Measurements from ENCODE around the gene NLGN4X.

Gene NLGN4X

GRCh38 chrX:6002056-6002455 is 226.6 kb downstream of the NLGN4X start:
- TF ChIP-seq, protein P1, sequence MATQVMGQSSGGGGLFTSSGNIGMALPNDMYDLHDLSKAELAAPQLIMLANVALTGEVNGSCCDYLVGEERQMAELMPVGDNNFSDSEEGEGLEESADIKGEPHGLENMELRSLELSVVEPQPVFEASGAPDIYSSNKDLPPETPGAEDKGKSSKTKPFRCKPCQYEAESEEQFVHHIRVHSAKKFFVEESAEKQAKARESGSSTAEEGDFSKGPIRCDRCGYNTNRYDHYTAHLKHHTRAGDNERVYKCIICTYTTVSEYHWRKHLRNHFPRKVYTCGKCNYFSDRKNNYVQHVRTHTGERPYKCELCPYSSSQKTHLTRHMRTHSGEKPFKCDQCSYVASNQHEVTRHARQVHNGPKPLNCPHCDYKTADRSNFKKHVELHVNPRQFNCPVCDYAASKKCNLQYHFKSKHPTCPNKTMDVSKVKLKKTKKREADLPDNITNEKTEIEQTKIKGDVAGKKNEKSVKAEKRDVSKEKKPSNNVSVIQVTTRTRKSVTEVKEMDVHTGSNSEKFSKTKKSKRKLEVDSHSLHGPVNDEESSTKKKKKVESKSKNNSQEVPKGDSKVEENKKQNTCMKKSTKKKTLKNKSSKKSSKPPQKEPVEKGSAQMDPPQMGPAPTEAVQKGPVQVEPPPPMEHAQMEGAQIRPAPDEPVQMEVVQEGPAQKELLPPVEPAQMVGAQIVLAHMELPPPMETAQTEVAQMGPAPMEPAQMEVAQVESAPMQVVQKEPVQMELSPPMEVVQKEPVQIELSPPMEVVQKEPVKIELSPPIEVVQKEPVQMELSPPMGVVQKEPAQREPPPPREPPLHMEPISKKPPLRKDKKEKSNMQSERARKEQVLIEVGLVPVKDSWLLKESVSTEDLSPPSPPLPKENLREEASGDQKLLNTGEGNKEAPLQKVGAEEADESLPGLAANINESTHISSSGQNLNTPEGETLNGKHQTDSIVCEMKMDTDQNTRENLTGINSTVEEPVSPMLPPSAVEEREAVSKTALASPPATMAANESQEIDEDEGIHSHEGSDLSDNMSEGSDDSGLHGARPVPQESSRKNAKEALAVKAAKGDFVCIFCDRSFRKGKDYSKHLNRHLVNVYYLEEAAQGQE (IDR thresholded peaks at IDR 0.05; ENCODE audit: insufficient replicate concordance, low read depth), result no peak
- TF ChIP-seq GABPA (IDR thresholded peaks at IDR 0.05; ENCODE audit: low read depth) (no peak), POLR2AphosphoS5 (IDR thresholded peaks at IDR 0.05; ENCODE audit: low read depth) (no peak), SPI1 (IDR thresholded peaks at IDR 0.05; ENCODE audit: borderline replicate concordance, low read depth) (no peak)
- TF ChIP-seq, protein P2, sequence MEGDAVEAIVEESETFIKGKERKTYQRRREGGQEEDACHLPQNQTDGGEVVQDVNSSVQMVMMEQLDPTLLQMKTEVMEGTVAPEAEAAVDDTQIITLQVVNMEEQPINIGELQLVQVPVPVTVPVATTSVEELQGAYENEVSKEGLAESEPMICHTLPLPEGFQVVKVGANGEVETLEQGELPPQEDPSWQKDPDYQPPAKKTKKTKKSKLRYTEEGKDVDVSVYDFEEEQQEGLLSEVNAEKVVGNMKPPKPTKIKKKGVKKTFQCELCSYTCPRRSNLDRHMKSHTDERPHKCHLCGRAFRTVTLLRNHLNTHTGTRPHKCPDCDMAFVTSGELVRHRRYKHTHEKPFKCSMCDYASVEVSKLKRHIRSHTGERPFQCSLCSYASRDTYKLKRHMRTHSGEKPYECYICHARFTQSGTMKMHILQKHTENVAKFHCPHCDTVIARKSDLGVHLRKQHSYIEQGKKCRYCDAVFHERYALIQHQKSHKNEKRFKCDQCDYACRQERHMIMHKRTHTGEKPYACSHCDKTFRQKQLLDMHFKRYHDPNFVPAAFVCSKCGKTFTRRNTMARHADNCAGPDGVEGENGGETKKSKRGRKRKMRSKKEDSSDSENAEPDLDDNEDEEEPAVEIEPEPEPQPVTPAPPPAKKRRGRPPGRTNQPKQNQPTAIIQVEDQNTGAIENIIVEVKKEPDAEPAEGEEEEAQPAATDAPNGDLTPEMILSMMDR (IDR thresholded peaks at IDR 0.05; ENCODE audit: insufficient read depth, low read length), result no peak
- no peak for DNase-seq (ENCODE audit: low read depth in 1 of 2, low spot score in 1 of 2)
- Histone ChIP-seq H3K4me3 (replicated peaks; ENCODE audit: insufficient read depth, low read length) (no peak overlapping the region), H3K27ac (replicated peaks) (no peak overlapping the region), H3K27me3 (ENCODE audit: insufficient read depth, poor library complexity, severe bottlenecking) (no peaks in the 10 kb centered on the region)

- H3K27ac ChIP-seq (replicated peaks), result no peak overlapping the region
- H3K27me3 ChIP-seq (ENCODE audit: insufficient read depth, poor library complexity, severe bottlenecking), result no peaks in the 10 kb centered on the region
- TF ChIP-seq, protein P1 (IDR thresholded peaks at IDR 0.05; ENCODE audit: insufficient replicate concordance, low read depth), result no peak
- TF ChIP-seq GABPA (IDR thresholded peaks at IDR 0.05; ENCODE audit: low read depth), result no peak
- TF ChIP-seq SPI1 (IDR thresholded peaks at IDR 0.05; ENCODE audit: borderline replicate concordance, low read depth), result no peak
- no peak for TF ChIP-seq POLR2AphosphoS5 (IDR thresholded peaks at IDR 0.05; ENCODE audit: low read depth)
- no peak overlapping the region for H3K4me3 ChIP-seq (replicated peaks; ENCODE audit: insufficient read depth, low read length)
- no peak for DNase-seq (ENCODE audit: low read depth in 1 of 2, low spot score in 1 of 2)
Observed at GRCh38 chrX:5998901-5999300, 229.8 kb downstream of the NLGN4X start.

GRCh38 chrX:5998456-5998855 is 230.2 kb downstream of the NLGN4X start:
- Histone ChIP-seq H3K4me3 (replicated peaks; ENCODE audit: insufficient read depth, low read length) (no peak overlapping the region), H3K27ac (replicated peaks) (no peak overlapping the region), H3K27me3 (ENCODE audit: insufficient read depth, poor library complexity, severe bottlenecking) (no peaks in the 10 kb centered on the region)
- DNase-seq (ENCODE audit: low read depth in 1 of 2, low spot score in 1 of 2), result no peak
- TF ChIP-seq POLR2AphosphoS5 (IDR thresholded peaks at IDR 0.05; ENCODE audit: low read depth) (no peak), SPI1 (IDR thresholded peaks at IDR 0.05; ENCODE audit: borderline replicate concordance, low read depth) (no peak), GABPA (IDR thresholded peaks at IDR 0.05; ENCODE audit: low read depth) (no peak)
- TF ChIP-seq, protein P1 (IDR thresholded peaks at IDR 0.05; ENCODE audit: insufficient replicate concordance, low read depth), result no peak
- TF ChIP-seq, protein P2 (IDR thresholded peaks at IDR 0.05; ENCODE audit: insufficient read depth, low read length), result no peak
